Liver (tissue), 9 donors: ENCODE measurements around the gene OR2J3. TPM values are rescaled to one million over a fixed set of nuclear protein-coding genes. Genes with fewer than 3 reads are reported as not detected.

Experiments
- DNase-seq: peaks from one replicate; pipeline ENCODE4 v3.0.0-alpha.2; 2017; ENCODE audit warnings: low spot score
- H3K27ac ChIP-seq, 2 donors: one replicate each; pipeline ENCODE4 v1.7.0; 2013; ENCODE audit warnings: inconsistent platforms in 2 of 2, low read length in 2 of 2, control low read depth in 1 of 2, low read depth in 1 of 2, mild to moderate bottlenecking in 1 of 2
- H3K27me3 ChIP-seq, 4 donors: one replicate each; pipeline versions ENCODE4 v1.6.1 to v1.7.0; 2013; ENCODE audit warnings: low read length in 3 of 4, inconsistent platforms in 1 of 4, mild to moderate bottlenecking in 1 of 4, moderate library complexity in 1 of 4; ENCODE audit not compliant: control insufficient read depth in 4 of 4, insufficient read depth in 4 of 4
- H3K36me3 ChIP-seq, 4 donors: one replicate each; pipeline versions ENCODE4 v1.6.1 to v1.7.0; 2013; ENCODE audit warnings: low read length in 3 of 4, mild to moderate bottlenecking in 3 of 4, low read depth in 1 of 4, moderate library complexity in 1 of 4; ENCODE audit not compliant: control insufficient read depth in 4 of 4, insufficient read depth in 3 of 4
- H3K4me1 ChIP-seq, 4 donors: one replicate each; pipeline versions ENCODE4 v1.6.1 to v1.7.0; 2013; ENCODE audit warnings: low read length in 3 of 4, mild to moderate bottlenecking in 3 of 4, moderate library complexity in 1 of 4; ENCODE audit not compliant: control insufficient read depth in 4 of 4, insufficient read depth in 4 of 4
- H3K4me3 ChIP-seq, 3 donors: one replicate each; pipeline versions ENCODE4 v1.6.1 to v1.7.0; 2013; ENCODE audit warnings: low read length in 3 of 3, control low read depth in 1 of 3, low read depth in 1 of 3, mild to moderate bottlenecking in 1 of 3
- H3K9ac ChIP-seq, 2 donors: one replicate each; pipeline ENCODE4 v1.7.0; 2013; ENCODE audit warnings: low read length in 2 of 2, mild to moderate bottlenecking in 2 of 2, moderate library complexity in 2 of 2, control low read depth in 1 of 2, low read depth in 1 of 2
- H3K9me3 ChIP-seq, 4 donors: one replicate each; pipeline versions ENCODE4 v1.6.1 to v1.7.0; 2013; ENCODE audit warnings: low read length in 3 of 4; ENCODE audit not compliant: control insufficient read depth in 4 of 4
- ATF3 ChIP-seq: IDR thresholded peaks from 2 replicates; pipeline ENCODE4 v1.6.1; 2016; ENCODE audit warnings: antibody characterized with exemption
- CTCF ChIP-seq: fragments of 150-350 bp; IDR thresholded peaks from 2 replicates; pipeline ENCODE4 v1.5.1; 2017; ENCODE audit warnings: improper control_type of control experiment, low read depth, low read length; ENCODE audit not compliant: missing input control
- EGR1 ChIP-seq, 2 donors: IDR thresholded peaks; 2 replicates each; pipeline ENCODE4 v1.6.1; 2016 to 2018; ENCODE audit warnings: antibody characterized with exemption in 2 of 2, low read depth in 2 of 2
- FOXA1 ChIP-seq: IDR thresholded peaks from 2 replicates; pipeline ENCODE4 v1.6.1; 2016; ENCODE audit warnings: antibody characterized with exemption
- FOXA2 ChIP-seq: IDR thresholded peaks from 2 replicates; pipeline ENCODE4 v1.6.1; 2016; ENCODE audit warnings: antibody characterized with exemption
- GABPA ChIP-seq, 2 donors: IDR thresholded peaks in 1 of 2; conservative IDR thresholded peaks in 1 of 2; 2 replicates each; pipeline ENCODE4 v1.6.1; 2016; ENCODE audit warnings: antibody characterized with exemption in 2 of 2, mild to moderate bottlenecking in 1 of 2, moderate library complexity in 1 of 2
- HNF4A ChIP-seq, 2 donors: conservative IDR thresholded peaks; 2 replicates each; pipeline ENCODE4 v1.6.1; 2016; ENCODE audit warnings: antibody characterized with exemption in 2 of 2, mild to moderate bottlenecking in 2 of 2
- HNF4G ChIP-seq: IDR thresholded peaks from 2 replicates; pipeline ENCODE4 v1.6.1; 2016; ENCODE audit warnings: antibody characterized with exemption
- JUND ChIP-seq, 2 donors: IDR thresholded peaks; 2 replicates each; pipeline ENCODE4 v1.6.1; 2016; ENCODE audit warnings: antibody characterized with exemption in 2 of 2
- NR2F2 ChIP-seq: IDR thresholded peaks from 2 replicates; pipeline ENCODE4 v1.6.1; 2016; ENCODE audit warnings: antibody characterized with exemption
- RAD21 ChIP-seq, 2 donors: IDR thresholded peaks; 2 replicates each; pipeline ENCODE4 v1.6.1; 2016; ENCODE audit warnings: antibody characterized with exemption in 2 of 2, mild to moderate bottlenecking in 2 of 2
- RXRA ChIP-seq, 2 donors: IDR thresholded peaks; 2 replicates each; pipeline ENCODE4 v1.6.1; 2017 to 2018; ENCODE audit warnings: antibody characterized with exemption in 2 of 2, mild to moderate bottlenecking in 1 of 2
- SP1 ChIP-seq: IDR thresholded peaks from 2 replicates; pipeline ENCODE4 v1.6.1; 2018; ENCODE audit warnings: antibody characterized with exemption, mild to moderate bottlenecking
- TAF1 ChIP-seq: conservative IDR thresholded peaks from 2 replicates; pipeline ENCODE4 v1.6.1; 2016; ENCODE audit warnings: antibody characterized with exemption, mild to moderate bottlenecking
- YY1 ChIP-seq: IDR thresholded peaks from 2 replicates; pipeline ENCODE4 v1.6.1; 2016; ENCODE audit warnings: antibody characterized with exemption, mild to moderate bottlenecking
- ZBTB33 ChIP-seq: IDR thresholded peaks from 2 replicates; pipeline ENCODE4 v1.6.1; 2016; ENCODE audit warnings: antibody characterized with exemption
- WGBS: extraction: QIAGEN DNeasy Blood & Tissue Kit; methylation state at CpG from one replicate; pipeline ENCODE4 v1.1.7; 2013; 5-methylcytosine and 5-hydroxymethylcytosine counted together
- polyA plus RNA-seq, 2 donors: library from polyadenylated mRNA; stranded (reverse) in 1 of 2; unstranded in 1 of 2; fragments of 200-250 nt in 1 of 2; fragments of >200 nt in 1 of 2; fragmentation: Nextera tagmentation in 1 of 2; extraction: Ambion mirVana in 1 of 2; gene quantifications; one replicate each; pipeline versions ENCODE4 v1.2.1 to v1.2.3, GENCODE V29; 2013 to 2015
- total RNA-seq, 2 donors: library from RNA; depleted of rRNA; stranded (reverse); fragments of >200 nt; gene quantifications; one replicate each; pipeline ENCODE4 v1.2.3, GENCODE V29; 2014
- TF ChIP-seq, protein P1 (sequence below): IDR thresholded peaks from 2 replicates; pipeline ENCODE4 v1.6.1; 2016; ENCODE audit warnings: antibody characterized with exemption, mild to moderate bottlenecking
- TF ChIP-seq, protein P2 (sequence below): IDR thresholded peaks from 2 replicates; pipeline ENCODE4 v1.6.1; 2016; ENCODE audit warnings: antibody characterized with exemption
- donor health status: healthy.
- donor health status: healthy.
- donor health status: healthy.
- donor health status: healthy.
- donor health status: healthy.

OR2J3 gene
- total and polyA plus RNA-seq, 4 donors: 0.14 TPM; not detected in 3

GRCh38 chr6:29092957-29093356 is 14.9 kb upstream of the OR2J3 start:
- 83% methylated on average over 3 of the region's 3 CpGs for WGBS
- Histone ChIP-seq H3K27ac (no peak overlapping the region), H3K4me3 (no peak overlapping the region), H3K9me3 (no peaks in the 10 kb centered on the region), H3K36me3 (no peaks in the 10 kb centered on the region), H3K9ac (no peak overlapping the region), H3K27me3 (no peaks in the 10 kb centered on the region), H3K4me1 (no peaks in the 10 kb centered on the region)
- TF ChIP-seq FOXA2 (no peak), ATF3 (no peak), GABPA (IDR thresholded peaks at IDR 0.05 in 1 of 2, conservative IDR thresholded peaks at IDR 0.05 in 1 of 2) (no peak), JUND (IDR thresholded peaks at IDR 0.05) (no peak), TAF1 (no peak), HNF4G (no peak), YY1 (no peak), SP1 (no peak), HNF4A (conservative IDR thresholded peaks at IDR 0.05) (no peak), ZBTB33 (no peak), FOXA1 (no peak), RAD21 (IDR thresholded peaks at IDR 0.05) (no peak), RXRA (IDR thresholded peaks at IDR 0.05) (no peak), NR2F2 (no peak), CTCF (no peak), EGR1 (IDR thresholded peaks at IDR 0.05; ENCODE audit: low read depth in 2 of 2) (no peak)
- TF ChIP-seq, protein P1, sequence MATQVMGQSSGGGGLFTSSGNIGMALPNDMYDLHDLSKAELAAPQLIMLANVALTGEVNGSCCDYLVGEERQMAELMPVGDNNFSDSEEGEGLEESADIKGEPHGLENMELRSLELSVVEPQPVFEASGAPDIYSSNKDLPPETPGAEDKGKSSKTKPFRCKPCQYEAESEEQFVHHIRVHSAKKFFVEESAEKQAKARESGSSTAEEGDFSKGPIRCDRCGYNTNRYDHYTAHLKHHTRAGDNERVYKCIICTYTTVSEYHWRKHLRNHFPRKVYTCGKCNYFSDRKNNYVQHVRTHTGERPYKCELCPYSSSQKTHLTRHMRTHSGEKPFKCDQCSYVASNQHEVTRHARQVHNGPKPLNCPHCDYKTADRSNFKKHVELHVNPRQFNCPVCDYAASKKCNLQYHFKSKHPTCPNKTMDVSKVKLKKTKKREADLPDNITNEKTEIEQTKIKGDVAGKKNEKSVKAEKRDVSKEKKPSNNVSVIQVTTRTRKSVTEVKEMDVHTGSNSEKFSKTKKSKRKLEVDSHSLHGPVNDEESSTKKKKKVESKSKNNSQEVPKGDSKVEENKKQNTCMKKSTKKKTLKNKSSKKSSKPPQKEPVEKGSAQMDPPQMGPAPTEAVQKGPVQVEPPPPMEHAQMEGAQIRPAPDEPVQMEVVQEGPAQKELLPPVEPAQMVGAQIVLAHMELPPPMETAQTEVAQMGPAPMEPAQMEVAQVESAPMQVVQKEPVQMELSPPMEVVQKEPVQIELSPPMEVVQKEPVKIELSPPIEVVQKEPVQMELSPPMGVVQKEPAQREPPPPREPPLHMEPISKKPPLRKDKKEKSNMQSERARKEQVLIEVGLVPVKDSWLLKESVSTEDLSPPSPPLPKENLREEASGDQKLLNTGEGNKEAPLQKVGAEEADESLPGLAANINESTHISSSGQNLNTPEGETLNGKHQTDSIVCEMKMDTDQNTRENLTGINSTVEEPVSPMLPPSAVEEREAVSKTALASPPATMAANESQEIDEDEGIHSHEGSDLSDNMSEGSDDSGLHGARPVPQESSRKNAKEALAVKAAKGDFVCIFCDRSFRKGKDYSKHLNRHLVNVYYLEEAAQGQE: no peak
- TF ChIP-seq, protein P2, sequence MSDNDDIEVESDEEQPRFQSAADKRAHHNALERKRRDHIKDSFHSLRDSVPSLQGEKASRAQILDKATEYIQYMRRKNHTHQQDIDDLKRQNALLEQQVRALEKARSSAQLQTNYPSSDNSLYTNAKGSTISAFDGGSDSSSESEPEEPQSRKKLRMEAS: no peak
- DNase-seq: no peak
